Stimulated activated CD4-positive, alpha-beta T cell treated with anti-CD3 and anti-CD28 coated beads, Interleukin-15, amount 100 ng/mL, for 24 hours (primary cell): ENCODE results near the gene BTBD1.

ENCODE experiments used
- DNase-seq: peaks from one replicate; pipeline ENCODE4 v3.0.0-alpha.2; 2020

Gene BTBD1

DNA sequence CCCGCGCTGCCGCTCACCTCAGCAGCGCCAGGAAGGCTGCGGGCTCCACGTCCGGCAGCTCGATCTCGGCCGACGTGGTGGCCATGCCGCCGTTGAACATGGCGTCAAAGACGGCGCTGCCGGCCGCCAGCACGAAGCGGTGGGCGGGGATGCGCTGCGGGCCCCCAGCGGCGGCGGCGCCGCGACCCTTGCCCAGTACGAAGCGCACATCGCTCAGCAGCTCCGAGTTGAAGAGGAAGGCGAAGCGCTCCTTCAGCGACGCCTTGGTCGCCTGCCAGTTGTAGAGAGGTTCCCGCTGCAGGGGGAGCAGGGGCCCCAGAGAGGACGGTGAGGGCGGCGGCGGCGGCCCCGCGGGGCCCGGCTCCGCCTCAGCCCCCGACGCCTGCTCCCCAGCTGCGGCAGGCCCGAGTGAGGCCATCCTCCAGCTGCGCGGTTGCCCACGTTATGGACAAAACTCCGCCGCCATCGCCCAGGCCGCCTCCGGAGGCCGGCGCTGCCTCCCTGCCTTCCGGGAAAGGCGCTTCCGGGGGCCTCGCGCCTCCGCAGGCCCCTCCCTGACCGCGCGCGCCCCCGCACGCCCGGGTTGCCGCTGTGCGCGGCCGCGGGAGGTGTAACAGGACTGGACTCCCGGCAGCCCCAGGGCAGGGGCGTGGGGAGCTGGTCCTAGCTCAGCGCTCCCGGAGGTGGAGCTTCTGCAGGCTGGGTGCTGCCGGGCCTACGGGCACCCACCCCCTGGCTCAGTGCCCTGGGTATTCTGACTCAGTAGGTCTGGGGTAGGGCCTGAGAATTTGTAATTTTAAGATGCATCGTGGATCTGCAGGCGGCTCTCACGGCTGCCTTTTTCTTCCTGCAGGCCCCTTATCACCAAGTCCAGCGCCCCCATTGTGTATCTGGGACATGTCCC is at the start of gene BTBD1:
BTBD1 (minus strand) TSS at position 519 of the 904 bp plus-strand sequence; CDS start at position 418, 101 bp downstream.
- peak; percentile 96 for DNase-seq

DNA sequence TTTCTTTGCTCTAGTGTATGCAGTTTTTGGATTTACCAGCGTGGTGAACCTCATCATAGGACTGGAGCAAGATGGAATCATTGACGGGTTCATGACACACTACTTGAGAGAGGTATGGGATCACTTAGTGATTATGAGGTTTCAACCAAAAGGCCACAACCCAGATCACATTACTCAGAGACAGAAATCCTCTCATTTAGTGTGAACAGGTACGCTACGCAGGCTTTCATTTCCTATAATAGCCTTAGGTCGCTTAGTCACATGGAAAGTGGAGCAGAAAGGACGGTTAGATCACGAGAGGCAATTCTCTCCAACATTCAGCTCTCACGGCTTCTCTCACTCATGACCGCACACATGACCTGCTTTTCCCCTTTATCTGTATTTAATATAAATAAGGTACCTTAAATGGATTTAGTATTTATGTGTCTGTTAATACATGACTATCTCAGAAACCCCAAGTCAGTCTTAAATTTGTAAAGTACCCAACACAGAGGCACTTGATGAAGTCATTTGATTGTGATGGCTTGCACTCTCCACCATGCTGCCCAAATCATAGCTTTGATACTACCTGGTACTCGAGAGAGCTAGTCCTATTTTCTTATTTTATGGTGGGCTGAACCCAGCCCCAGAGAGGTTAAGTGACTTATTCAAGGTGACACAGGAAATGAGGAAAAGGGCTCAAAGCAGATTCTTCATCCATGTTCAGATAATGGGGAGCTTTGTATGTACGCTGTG is 48.9 kb upstream of the BTBD1 start:
- DNase-seq, result no peak

DNA sequence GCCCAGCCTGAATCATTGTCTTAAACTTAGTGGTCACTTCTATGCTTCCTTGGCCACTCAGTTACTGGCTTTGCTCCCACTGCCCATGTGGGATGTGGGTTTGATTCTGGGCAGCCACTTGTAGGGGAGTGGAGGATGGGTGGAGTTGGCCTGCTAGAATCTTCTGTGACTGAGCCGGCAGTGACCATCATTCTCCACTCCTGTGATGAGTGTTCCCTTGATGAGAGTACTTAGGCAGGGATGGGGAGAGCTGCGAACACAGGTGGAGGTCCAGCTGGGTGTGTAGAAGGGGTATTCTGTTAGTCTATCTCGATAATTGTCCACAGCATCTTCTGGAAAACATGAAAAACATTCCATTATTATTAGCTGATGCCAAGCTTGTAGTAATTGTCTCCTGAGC is 48.4 kb upstream of the BTBD1 start:
- DNase-seq, result no peak

DNA sequence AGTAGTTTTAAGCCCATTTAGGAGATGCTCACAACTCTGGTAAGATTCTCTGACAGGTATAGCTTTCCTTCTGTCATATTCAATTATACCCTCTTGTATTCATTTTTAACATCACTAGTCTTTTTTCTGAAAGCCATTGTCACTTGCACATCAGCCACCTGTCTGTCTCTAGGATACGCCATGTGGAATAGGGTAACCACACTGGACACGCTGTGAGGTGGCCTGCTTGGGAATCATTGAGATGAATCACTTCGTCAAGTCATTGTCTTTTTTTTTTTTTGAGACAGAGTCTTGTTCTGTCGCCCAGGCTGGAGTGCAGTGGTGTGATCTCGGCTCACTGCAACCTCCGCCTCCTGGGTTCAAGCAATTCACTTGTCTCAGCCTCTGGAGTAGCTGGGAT is 47.8 kb upstream of the BTBD1 start:
- DNase-seq, result no peak

DNA sequence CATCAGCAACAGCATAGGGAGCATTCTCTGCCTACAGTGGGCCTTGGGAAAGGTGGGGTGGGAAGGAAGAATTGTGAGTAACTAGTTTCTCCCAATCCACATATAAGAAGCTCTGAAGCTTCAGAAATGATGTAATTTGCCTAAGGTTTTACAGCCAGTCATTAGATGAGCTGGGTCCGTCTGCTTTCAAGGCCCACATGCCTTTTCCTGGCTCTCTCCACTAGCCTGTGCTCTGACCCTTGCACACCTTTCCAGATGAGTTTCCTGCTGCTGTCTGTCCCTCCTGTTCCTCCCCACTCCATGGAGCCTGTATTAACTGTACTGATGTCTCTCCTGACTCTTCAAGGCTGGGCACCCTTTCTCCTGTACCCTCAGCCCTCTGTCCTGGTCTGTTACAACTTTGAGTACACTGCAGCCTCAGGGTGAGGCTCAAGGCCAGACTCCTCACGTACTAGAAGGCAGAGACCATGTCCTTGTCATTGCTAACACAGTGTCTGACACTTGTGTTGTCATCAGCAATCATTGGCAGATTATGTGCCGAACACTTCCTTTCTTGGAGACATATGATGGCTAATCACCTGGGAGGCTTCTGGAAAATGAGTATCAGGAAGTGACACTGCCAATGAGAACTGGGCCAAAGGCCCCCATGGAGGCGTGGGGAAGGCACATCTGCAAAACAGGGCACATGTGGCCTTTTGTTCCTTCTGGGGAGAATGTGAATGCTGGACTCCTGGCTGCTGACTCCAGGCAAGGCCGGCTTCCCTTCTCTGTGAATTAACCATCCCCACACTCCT is 47.0 kb upstream of the BTBD1 start:
- no peak for DNase-seq

DNA sequence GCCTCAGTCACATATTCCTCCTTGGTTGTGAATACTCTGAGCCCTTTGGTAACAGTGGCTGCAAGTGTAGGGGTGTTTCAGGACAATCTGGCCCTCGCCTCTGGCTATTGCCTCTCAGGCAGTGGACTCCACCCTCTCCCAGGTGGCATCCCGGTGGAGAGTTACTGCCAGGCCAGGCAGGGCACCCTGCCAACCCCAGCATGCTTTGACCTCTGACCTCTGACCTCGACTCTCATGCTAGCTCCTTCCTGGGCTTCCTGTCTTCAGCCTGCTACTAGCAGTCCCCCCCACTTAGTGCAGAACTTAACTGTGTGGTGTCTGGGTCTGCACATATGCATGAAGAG is 45.9 kb upstream of the BTBD1 start:
- DNase-seq, result no peak

DNA sequence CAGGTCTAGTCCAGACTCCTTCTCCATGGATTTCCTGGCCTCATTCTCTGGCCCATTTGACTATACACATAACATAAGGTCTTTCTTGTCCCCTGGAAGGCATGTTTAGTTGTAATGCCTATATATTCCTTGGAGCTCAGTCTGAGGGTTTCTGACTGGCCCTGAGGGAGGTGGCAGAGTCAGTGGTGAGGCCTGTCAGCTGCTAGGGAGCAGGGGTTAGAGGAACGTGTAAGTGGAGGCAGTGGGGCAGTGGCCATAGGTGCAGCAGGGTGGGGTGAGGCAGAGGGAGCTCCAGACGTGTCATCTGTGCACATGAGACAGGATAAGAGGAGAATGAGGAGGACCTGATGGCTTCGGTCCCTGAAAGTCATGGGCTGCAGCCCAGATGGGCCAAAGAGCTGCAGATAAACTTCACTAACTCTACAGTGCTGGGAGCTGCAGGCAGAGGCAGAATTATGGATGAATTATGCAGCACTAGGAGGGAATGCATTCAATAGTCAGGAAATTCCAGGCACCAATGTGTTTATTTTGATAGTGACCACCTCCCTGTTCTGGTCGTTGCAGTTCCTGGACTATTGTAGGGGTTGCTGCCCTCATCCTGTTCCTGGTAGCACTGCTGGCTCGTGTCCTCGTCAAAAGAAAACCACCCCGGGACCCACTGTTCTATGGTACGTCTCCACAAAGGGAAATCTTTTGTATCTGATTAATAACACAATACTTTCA is 45.3 kb upstream of the BTBD1 start:
- no peak for DNase-seq

DNA sequence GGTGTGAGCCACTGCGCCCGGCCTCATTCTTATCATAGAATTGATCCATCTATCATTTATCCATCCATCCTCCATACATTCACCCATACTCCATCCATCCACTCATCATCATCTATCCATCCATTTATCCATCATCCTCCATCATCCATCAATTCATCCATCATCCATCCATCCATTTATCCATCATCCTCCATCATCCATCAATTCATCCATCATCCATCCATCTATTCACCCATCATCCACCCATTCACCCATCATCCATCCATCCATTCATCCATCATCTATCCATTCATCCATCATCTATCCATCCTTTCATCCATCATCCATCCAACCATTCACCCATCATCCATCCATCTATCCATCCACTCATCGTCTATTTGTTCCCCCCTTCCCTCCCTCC is 44.1 kb upstream of the BTBD1 start:
- DNase-seq, result no peak

DNA sequence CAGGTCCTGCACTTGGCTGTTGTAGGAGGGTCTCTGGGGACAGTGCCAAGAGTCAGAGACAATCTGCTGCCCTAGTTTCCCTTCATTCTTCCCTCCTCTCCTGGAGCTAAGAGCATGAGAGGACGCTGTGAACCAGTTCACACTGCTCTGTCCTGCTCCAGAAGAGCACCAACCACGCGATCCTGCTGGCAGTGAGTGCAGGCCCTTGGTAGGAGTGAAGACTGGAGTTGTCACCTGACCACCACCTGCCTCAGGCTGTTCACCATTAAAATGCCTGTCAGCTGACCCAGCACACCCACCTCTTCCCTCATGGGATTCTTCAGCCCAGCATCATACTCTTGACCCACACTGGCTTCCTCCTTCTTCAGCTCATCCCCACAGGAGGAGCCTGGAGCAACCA is 43.3 kb upstream of the BTBD1 start:
- no peak for DNase-seq

DNA sequence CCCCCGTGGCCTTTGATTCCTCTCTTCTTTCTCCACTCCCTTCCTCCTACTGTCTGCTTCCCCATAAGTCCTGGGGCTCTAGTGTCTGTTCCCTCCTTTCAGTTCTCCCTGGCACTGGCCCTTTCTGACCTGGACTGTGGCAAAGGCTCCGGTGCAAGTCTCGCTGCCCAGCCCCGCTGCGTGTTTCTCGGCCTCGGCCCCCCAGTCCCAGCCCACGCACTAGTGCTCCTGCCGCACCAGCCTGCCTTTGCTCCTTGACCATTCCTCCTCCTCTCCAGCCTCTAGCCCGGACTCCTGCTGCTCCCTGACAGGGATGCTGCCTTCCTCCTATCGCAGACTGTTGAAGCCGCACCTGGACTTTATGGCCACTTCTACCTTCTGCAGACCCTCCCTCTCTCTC is 42.5 kb upstream of the BTBD1 start:
- no peak for DNase-seq

DNA sequence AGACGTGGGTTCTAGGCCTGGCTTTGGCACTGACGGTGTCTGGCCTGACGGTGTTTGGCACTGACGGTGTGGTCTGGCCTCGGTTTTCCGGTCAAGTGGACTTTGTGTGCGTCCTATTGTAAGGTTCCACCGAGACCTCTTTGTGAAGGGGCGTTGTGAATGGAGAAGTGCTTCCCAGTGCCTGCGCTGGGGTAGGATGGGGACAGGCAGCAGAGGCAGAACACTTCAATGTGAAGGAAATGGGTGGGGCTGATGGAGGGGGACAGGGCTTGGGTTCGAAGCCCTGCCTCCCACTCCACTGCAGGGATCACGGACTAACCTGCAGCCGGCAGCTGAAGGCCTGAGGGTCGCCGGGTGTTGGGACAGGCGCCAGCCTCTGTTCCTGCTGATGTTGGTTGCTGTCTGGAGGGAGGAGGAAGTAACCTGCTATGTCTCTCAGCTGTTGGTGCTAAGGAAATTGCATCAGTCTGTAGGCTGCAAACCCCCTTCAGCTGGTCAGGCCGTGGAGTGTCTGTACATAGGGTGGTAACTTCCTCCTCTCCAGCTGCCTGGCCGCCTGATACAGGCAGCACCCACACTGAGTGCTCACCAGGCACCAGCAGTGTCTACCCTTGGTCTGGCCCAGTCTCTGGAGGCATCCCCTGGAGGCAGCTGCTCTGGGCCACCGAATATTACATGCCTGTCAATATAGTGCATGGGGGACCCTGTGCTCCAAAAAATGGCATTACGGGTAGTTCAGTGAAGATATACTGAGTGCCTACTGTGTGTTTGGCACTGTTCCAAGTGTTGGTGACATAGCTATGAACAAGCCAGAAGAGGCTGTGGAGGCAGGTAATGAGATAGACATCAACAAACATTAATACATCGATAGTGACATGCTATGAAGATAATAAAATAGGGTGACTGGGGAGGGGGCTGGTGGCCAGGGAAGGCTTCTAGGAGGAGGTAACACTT is 41.5 kb upstream of the BTBD1 start:
- peak; percentile 13 for DNase-seq

DNA sequence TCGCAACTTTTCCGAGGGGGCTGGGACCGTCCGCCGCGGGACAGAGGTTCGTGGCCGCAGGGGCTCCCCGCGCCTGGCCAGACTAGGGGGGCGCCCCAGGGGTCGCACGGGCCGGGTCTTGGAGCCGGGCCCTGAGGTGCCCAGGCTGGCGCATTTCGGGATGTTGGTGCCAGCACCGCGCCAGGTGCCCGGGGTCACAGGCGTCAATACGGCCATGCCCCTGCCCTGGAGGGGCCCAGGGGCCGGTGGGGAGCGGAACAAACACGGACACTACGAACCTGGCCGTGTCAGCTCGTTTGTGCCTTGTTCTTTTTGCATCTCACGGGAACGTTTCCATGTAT is 40.8 kb upstream of the BTBD1 start:
- no peak for DNase-seq

DNA sequence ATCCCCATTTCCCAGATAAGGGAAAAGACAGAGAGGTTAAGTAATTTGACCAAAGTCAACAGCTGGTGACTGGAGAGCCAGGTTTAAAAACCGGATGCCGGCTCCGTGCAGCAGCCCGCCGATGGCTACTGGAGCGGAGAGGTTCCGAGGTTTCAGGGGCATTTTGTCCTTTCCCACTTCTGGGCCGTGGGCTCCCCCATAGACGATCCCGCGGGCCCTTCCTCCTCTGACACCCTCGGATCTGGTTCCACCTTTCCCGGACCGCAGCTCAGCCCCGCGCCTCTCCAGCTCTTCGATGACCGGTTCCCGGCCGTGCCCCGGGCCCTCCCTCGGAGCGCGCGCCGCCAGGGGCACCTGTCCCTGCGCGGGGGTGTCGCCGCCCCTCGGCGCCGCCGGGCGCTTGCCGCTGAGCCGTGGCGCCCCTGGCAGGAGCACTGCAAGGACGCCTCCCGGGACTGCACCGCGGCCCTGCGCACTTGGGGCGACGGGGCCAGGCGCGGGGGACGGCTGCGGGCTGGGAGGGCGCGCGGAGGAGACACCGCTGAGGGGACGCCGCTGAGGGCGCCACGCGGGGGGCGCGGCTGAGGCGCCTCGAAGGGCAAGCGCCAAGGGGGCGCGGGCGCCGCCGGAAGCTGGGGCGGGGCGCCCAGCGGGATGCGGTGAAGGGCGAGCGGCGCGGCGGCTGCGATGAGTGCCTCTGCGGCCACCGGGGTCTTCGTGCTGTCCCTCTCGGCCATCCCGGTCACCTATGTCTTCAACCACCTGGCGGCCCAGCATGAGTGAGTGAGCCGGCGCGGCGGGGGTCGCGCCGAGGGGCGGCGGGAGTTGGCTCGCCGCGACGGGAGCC is 40.2 kb upstream of the BTBD1 start, which contains the start of gene TM6SF1:
TM6SF1 (plus strand) TSS at position 652 of the 847 bp plus-strand sequence; CDS start at position 688, 36 bp downstream.
- peak; percentile 26 for DNase-seq

DNA sequence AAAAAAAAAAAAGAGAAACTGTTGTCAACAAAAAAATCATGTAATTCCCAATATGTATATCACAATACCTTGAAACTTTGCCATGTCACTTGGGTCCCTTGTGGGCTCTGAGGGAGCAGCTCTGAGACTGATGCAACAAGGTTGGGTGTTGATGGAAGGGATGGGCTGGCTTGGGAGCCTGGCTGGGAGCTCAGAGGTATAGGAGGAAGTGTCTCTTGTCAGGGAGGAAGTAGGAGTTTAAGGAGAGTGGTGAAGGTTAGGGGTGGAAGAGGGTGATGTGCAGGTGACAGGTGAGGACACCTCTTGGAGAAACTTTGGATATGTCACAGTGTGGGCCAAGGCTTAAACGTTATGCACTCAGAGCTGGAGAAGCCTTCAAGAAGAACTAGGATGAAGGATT is 38.4 kb upstream of the BTBD1 start:
- no peak for DNase-seq

DNA sequence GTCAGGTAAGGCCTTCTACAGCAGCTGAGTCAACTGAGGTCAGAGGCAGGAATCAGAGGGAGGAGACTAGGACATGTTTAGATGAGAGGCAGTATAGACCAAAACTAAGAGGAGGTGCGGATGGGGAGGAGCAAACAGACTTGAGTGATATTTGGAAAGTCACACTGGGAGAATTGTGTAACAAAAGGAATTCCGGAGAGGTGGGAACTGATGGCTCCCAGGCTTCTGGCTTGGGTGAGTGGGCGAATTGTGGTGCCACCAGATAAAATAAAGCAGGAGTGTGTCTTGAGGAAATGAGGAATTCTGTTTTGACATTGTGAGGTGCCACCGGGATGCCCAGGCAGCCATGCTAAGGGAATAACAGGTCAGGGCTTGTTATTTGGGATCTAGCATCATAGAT is 37.1 kb upstream of the BTBD1 start:
- no peak for DNase-seq

DNA sequence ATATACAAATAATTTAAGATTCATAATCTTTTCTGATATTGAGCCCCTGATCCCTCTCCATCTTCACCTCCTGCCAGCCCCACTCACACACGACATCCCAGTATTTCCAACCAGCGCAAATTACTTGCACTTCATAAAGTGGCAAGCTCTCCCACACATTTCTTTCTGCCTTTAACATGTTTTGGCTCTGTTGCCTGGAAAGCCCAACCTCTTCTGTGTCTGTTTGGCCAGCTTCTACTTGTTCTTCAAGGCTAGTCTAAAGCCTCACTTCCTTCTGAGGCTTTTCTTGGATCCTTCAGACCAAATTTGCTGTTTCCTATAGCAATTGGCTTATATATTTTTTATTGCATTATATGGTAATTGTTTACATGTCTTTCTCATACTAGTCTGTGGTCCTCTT is 35.3 kb upstream of the BTBD1 start:
- DNase-seq, result no peak

DNA sequence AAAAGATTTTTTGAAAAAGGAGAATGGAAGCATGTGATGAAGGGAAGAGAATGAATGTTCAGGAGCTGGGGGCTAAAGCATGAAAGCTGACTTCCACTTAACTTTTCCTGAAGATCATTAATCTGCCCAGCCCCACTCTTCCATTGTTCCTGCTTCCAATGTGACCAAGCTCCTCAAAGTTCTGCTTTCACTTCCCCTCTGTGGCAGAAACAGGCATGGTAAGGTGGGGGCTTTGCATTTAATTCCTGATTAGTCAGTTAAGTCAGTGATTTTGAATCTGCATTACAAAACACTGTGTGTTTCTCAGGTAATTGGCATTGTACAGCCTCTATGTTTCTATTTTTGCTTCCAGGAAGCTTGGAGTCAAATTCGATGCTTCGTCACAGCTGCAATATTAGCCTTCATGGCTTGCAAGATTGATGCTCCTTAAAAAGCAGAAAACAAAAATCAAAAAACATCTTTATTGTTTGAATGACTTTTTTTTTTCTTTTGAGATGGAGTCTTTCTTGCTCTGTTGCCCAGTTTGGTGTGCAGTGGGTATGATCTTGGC is 33.1 kb upstream of the BTBD1 start:
- no peak for DNase-seq

DNA sequence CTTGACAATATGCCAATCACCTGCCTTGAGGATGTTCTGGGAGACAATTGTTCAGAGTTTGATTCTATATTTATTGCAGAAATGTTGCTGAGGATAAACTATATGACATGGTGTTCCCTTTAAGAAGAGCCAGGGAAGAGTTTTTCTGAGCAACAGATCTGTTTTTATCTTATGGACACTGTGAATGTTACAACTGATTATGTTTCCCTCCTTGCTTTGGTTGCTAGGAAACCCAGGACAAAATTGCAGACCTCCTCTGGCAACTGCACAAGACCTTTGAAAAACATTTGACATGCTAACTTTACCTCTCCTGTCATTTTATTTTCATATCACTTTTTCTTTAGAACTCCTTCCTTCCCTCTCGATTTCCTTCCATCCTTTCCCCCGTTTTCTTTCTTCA is 32.2 kb upstream of the BTBD1 start:
- DNase-seq, result no peak

DNA sequence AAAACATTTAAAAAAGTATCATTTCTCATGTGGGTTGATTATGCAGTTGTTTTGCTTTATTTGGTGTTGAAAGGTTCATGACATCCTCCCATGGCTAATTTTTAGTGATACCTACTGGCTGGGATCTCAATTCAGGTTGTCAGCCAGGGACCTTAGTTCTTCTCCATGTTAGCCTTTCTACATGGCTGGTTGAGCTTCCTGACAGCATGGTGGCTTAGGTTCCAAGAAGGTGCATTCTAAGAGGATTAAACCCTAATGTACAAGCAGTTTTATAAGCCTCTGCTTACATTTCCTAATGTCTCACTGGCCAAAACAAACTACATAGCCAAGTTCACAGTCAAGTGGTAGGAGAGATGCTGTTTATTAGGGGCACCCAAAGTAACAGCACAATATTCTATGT is 31.0 kb upstream of the BTBD1 start:
- DNase-seq, result no peak

DNA sequence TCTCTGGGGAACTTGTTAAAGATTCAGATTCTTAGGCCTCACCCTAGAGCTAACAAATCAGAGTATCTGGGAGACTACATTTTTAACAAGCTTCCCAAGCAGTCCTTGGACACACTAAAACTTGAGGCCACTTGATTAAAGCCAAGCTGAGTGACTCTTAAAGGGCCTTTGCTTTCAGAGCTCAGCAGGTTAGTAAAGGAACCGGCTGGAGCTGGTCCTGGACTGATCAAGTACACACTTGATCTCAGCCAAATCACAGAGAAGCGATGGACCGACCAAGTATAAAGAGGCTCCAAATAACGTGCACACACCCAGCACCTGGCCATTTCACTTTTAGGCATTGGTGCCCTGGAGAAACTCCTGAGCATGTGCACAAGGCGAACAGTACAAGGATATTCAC is 27.5 kb upstream of the BTBD1 start:
- DNase-seq, result no peak
